HCT116 (cell line): ENCODE results near the gene VPS4B. TPM values are rescaled to one million over a fixed set of nuclear protein-coding genes. Genes with fewer than 3 reads are reported as not detected.

ENCODE experiments used
- ATAC-seq: fragments of 200-7000 bp; cut with Tn5 transposase; 2 replicates; pipeline ENCODE4 v1.9.1; 2020; ENCODE audit warnings: mild to moderate bottlenecking, moderate library complexity
- BruUV-seq: library from RNA; stranded (reverse); fragments of 400-500 nt; replicated peaks from 2 replicates; lab custom pipeline; 2021; lab: Mats Ljungman, UMichigan
- CTCF ChIA-PET: fragments of 300-600 bp; sonication (Branson Sonifier 250); formaldehyde crosslinking; loops from one replicate; lab custom pipeline; 2021; ENCODE audit warnings: antibody characterized with exemption; lab: Charles Lee
- POLR2A ChIA-PET: fragments of 300-600, 350-600 bp; sonication (Branson Sonifier 250); formaldehyde crosslinking; loops from one replicate; lab custom pipeline; 2021; ENCODE audit warnings: antibody characterized with exemption; lab: Charles Lee
- RAD21 ChIA-PET, 2 experiments: fragments of 300-600 bp; sonication (Branson Sonifier 250); formaldehyde crosslinking; loops; one replicate each; lab custom pipeline; 2023; ENCODE audit warnings: low total read pairs in 2 of 2; ENCODE audit not compliant: uncharacterized antibody in 2 of 2, unreplicated experiment in 2 of 2, low non-redundant PET in 1 of 2; lab: Charles Lee
- DNase-seq: peaks from one replicate; pipeline ENCODE4 v3.0.0-alpha.2; 2010; ENCODE audit warnings: low read depth, low spot score
- H2AFZ ChIP-seq: fragments of 200-600 bp; shearing (Covaris generic), sonication (generic); 2 replicates; pipeline ENCODE4 v1.6.1; 2017; ENCODE audit warnings: low read depth, mixed run types, mixed read lengths, antibody characterized with exemption, low read length; ENCODE audit not compliant: poor library complexity, severe bottlenecking
- H3K27ac ChIP-seq: 2 replicates; pipeline ENCODE4 v1.5.1; 2012; ENCODE audit warnings: low read depth, low read length
- H3K27me3 ChIP-seq: fragments of 200-600 bp; sonication (generic); 2 replicates; pipeline ENCODE4 v1.6.1; 2016; ENCODE audit warnings: mixed run types, low read length, mixed read lengths; ENCODE audit not compliant: insufficient read depth
- H3K36me3 ChIP-seq, 2 experiments: fragments of 200-500 bp in 1 of 2; fragments of 200-600 bp in 1 of 2; sonication (Bioruptor generic) in 1 of 2; sonication (generic) in 1 of 2; 2 replicates each; pipeline versions ENCODE4 v1.5.1 to v1.6.1; 2014 to 2016; ENCODE audit warnings: low read length in 2 of 2, inconsistent platforms in 1 of 2, mixed read lengths in 1 of 2, mixed run types in 1 of 2; ENCODE audit not compliant: insufficient read depth in 2 of 2, control insufficient read depth in 1 of 2
- H3K4me1 ChIP-seq, 2 experiments: fragments of 200-600 bp in 1 of 2; sonication (generic) in 1 of 2; 2 replicates each; pipeline versions ENCODE4 v1.5.1 to v1.6.1; 2012 to 2017; ENCODE audit warnings: low read length in 2 of 2, inconsistent platforms in 1 of 2, mild to moderate bottlenecking in 1 of 2, mixed read lengths in 1 of 2, mixed run types in 1 of 2, moderate library complexity in 1 of 2; ENCODE audit not compliant: insufficient read depth in 2 of 2, control insufficient read depth in 1 of 2
- H3K4me2 ChIP-seq: fragments of 200-600 bp; sonication (generic); 2 replicates; pipeline ENCODE4 v1.6.1; 2017; ENCODE audit warnings: mixed run types, low read length, mixed read lengths
- H3K4me3 ChIP-seq, 2 experiments: fragments of 200-600 bp in 1 of 2; sonication (generic) in 1 of 2; replicated peaks in 1 of 2; 2 replicates each; pipeline ENCODE4 v1.5.1; 2011 to 2016; ENCODE audit warnings: low read length in 2 of 2, control low read depth in 1 of 2, low read depth in 1 of 2, mild to moderate bottlenecking in 1 of 2, mixed read lengths in 1 of 2, mixed run types in 1 of 2
- H3K79me2 ChIP-seq: fragments of 200-600 bp; sonication (generic); 2 replicates; pipeline ENCODE4 v1.6.1; 2017; ENCODE audit warnings: mild to moderate bottlenecking, mixed run types, low read length, moderate library complexity, mixed read lengths; ENCODE audit not compliant: insufficient read depth
- H3K9ac ChIP-seq: fragments of 200-600 bp; sonication (generic); 2 replicates; pipeline ENCODE4 v1.6.1; 2016; ENCODE audit warnings: low read length, mixed read lengths
- H3K9me2 ChIP-seq: fragments of 200-600 bp; sonication (generic), shearing (Covaris generic); 2 replicates; pipeline ENCODE4 v1.6.1; 2017; ENCODE audit warnings: mixed run types, mild to moderate bottlenecking, moderate library complexity; ENCODE audit not compliant: insufficient read depth
- H3K9me3 ChIP-seq, 2 experiments: fragments of 200-500 bp in 1 of 2; fragments of 200-600 bp in 1 of 2; sonication (Bioruptor generic) in 1 of 2; sonication (generic) in 1 of 2; 2 replicates each; pipeline ENCODE4 v1.6.1; 2014 to 2017; ENCODE audit warnings: low read length in 2 of 2, mixed read lengths in 2 of 2, inconsistent platforms in 1 of 2, low read depth in 1 of 2, mild to moderate bottlenecking in 1 of 2, mixed run types in 1 of 2, moderate library complexity in 1 of 2; ENCODE audit not compliant: control insufficient read depth in 1 of 2, insufficient read depth in 1 of 2
- H4K20me1 ChIP-seq: fragments of 200-600 bp; sonication (generic), shearing (Covaris generic); 2 replicates; pipeline ENCODE4 v1.6.1; 2017; ENCODE audit warnings: mixed run types, mild to moderate bottlenecking, moderate library complexity; ENCODE audit not compliant: insufficient read depth
- ATF3 ChIP-seq: IDR thresholded peaks from 2 replicates; pipeline ENCODE4 v1.6.1; 2012
- CEBPB ChIP-seq: IDR thresholded peaks from 2 replicates; pipeline ENCODE4 v1.6.1; 2012; ENCODE audit warnings: low read depth
- CTCF ChIP-seq, 3 experiments: fragments of 200-600 bp in 1 of 3; sonication (generic) in 1 of 3; IDR thresholded peaks in 2 of 3; conservative IDR thresholded peaks in 1 of 3; 2 replicates each; pipeline ENCODE4 v1.5.1; 2012 to 2017; ENCODE audit warnings: low read depth in 2 of 3, low read length in 2 of 3, antibody characterized with exemption in 1 of 3, borderline replicate concordance in 1 of 3, control low read depth in 1 of 3, mild to moderate bottlenecking in 1 of 3, mixed read lengths in 1 of 3, mixed run types in 1 of 3, moderate library complexity in 1 of 3; ENCODE audit not compliant: insufficient read depth in 1 of 3
- ELF1 ChIP-seq: IDR thresholded peaks from 2 replicates; pipeline ENCODE4 v1.6.1; 2012; ENCODE audit warnings: low read depth, borderline replicate concordance
- EZH2 ChIP-seq: fragments of 200-600 bp; sonication (generic); IDR thresholded peaks from 2 replicates; pipeline ENCODE4 v1.6.1; 2017; ENCODE audit warnings: antibody characterized with exemption, mixed run types
- MAX ChIP-seq: IDR thresholded peaks from 2 replicates; pipeline ENCODE4 v1.6.1; 2012
- SP1 ChIP-seq: IDR thresholded peaks from 2 replicates; pipeline ENCODE4 v1.6.1; 2012; ENCODE audit warnings: low read depth
- SRF ChIP-seq: IDR thresholded peaks from 2 replicates; pipeline ENCODE4 v1.6.1; 2012; ENCODE audit warnings: low read depth
- TCF7L2 ChIP-seq: IDR thresholded peaks from 2 replicates; pipeline ENCODE4 v1.7.0; 2011; ENCODE audit warnings: borderline replicate concordance, inconsistent platforms; ENCODE audit not compliant: insufficient read depth, insufficient read length; ENCODE audit errors: extremely low read depth
- ZBTB33 ChIP-seq: IDR thresholded peaks from 2 replicates; pipeline ENCODE4 v1.6.1; 2011; ENCODE audit warnings: mild to moderate bottlenecking, low read length, moderate library complexity; ENCODE audit not compliant: insufficient replicate concordance; ENCODE audit errors: extremely low read depth
- intact Hi-C: fragments of 100-400 bp; cut with micrococcal nuclease; formaldehyde crosslinking; loops from 2 replicates; pipeline ENCODE4 v1.10.0; 2022
- total RNA-seq: library from RNA; stranded (reverse); gene quantifications from one replicate; pipeline ENCODE4 v1.2.1, GENCODE V29; 2021; ENCODE audit not compliant: unreplicated experiment

Gene VPS4B
- total RNA-seq, 1 experiment from 2014 or later, result 68.3 TPM

GRCh38 chr18:63344918-63345317, 77.4 kb downstream of the VPS4B start:
- Histone ChIP-seq H2AFZ (no peak overlapping the region), H3K9me3 (no peaks in the 10 kb centered on the region), H3K27ac (no peak overlapping the region), H4K20me1 (no peaks in the 10 kb centered on the region), H3K27me3 (no peaks in the 10 kb centered on the region), H3K9me2 (no peaks in the 10 kb centered on the region), H3K9ac (no peak overlapping the region), H3K36me3 (peaks cover 18 to 24% of the 10 kb centered on the region in 2 experiments; a peak in 3 of 4 replicates)
- ATAC-seq (no peak), DNase-seq (no peak)
- CTCF ChIA-PET, result no interaction called here
- no peak for TF ChIP-seq EZH2
- no peak for TF ChIP-seq ELF1
- no peak for TF ChIP-seq SP1
- no peak for TF ChIP-seq TCF7L2
- TF ChIP-seq CEBPB, result no peak
- no peak for TF ChIP-seq MAX
- TF ChIP-seq SRF, result no peak
- no peak for TF ChIP-seq ZBTB33
- TF ChIP-seq CTCF (IDR thresholded peaks at IDR 0.05 in 2 of 3, conservative IDR thresholded peaks at IDR 0.05 in 1 of 3; ENCODE audit: borderline replicate concordance in 1 of 3, insufficient read depth in 1 of 3, low read depth in 2 of 3, low read length in 2 of 3), result no peak
- no peak for TF ChIP-seq ATF3
- TF ChIP-seq, all 23 proteins: peak for 0
- POLR2A ChIA-PET, result no interaction called here
- Histone ChIP-seq H3K4me3 (no peak overlapping the region), H3K4me2 (no peak overlapping the region), H3K4me1 (no peaks in the 10 kb centered on the region), H3K79me2 (no peaks in the 10 kb centered on the region)
- intact Hi-C loops, result loop anchor here (5.0 to 10.0 kb wide), 5 partner anchors 167 to 500 kb away; no protein-coding TSS in a partner anchor
- BruUV-seq, result no TSS peak
- RAD21 ChIA-PET, result no interaction called here
